Stimulated activated naive CD8-positive, alpha-beta T cell treated with anti-CD3 and anti-CD28 coated beads, Interleukin-15, amount 100 ng/mL, for 72 hours (primary cell): ENCODE data around the gene GLS.

Experiments used
- ATAC-seq: fragments of 150-1000 bp; cut with Tn5 transposase; 2 replicates; pipeline ENCODE4 v1.10.0; 2021; ENCODE audit warnings: mild to moderate bottlenecking, moderate library complexity
- DNase-seq, 2 donors: peaks; one replicate each; pipeline ENCODE4 v3.0.0; 2021 to 2022
- H3K27ac Mint-ChIP-seq, 2 donors: one replicate each; pipeline ENCODE4 v1.8.0; 2022; ENCODE audit warnings: mild to moderate bottlenecking in 2 of 2, mixed read lengths in 2 of 2, moderate library complexity in 2 of 2
- H3K27me3 Mint-ChIP-seq: one replicate; pipeline ENCODE4 v1.8.0; 2022; ENCODE audit warnings: mixed read lengths
- H3K4me1 Mint-ChIP-seq: one replicate; pipeline ENCODE4 v1.8.0; 2022; ENCODE audit warnings: mild to moderate bottlenecking, mixed read lengths
- H3K4me3 Mint-ChIP-seq, 2 donors: one replicate each; pipeline ENCODE4 v1.8.0; 2022; ENCODE audit warnings: mild to moderate bottlenecking in 2 of 2, mixed read lengths in 2 of 2, moderate library complexity in 1 of 2
- H3K9me3 Mint-ChIP-seq, 2 donors: one replicate each; pipeline ENCODE4 v1.8.0; 2022; ENCODE audit warnings: mixed read lengths in 2 of 2

GLS gene

GRCh38 chr2:190996338-190996946, 115.8 kb downstream of the GLS start:
- Mint-ChIP-seq H3K9me3 (peaks cover 22 to 25% of the 10 kb centered on the region in 2 donors), H3K4me1 (peaks cover 81% of the 10 kb centered on the region), H3K4me3 (no peak overlapping the region), H3K27ac (peak overlapping the region; percentile 91), H3K27me3 (no peaks in the 10 kb centered on the region)
- no peak for ATAC-seq
- no peak for DNase-seq

GRCh38 chr2:190996947-190997346, 116.3 kb downstream of the GLS start:
- Mint-ChIP-seq H3K27ac (peak overlapping the region; percentile 29 to 91), H3K4me3 (no peak overlapping the region), H3K9me3 (peaks cover 22 to 25% of the 10 kb centered on the region in 2 donors), H3K4me1 (peaks cover 86% of the 10 kb centered on the region), H3K27me3 (no peaks in the 10 kb centered on the region)
- ATAC-seq (no peak), DNase-seq (no peak)

GRCh38 chr2:190997526-190998113, 117.0 kb downstream of the GLS start:
- DNase-seq (no peak), ATAC-seq (no peak)
- Mint-ChIP-seq H3K27ac (peak overlapping the region in 1 of 2 donors; percentile 79), H3K27me3 (no peaks in the 10 kb centered on the region), H3K9me3 (peaks cover 22 to 25% of the 10 kb centered on the region in 2 donors), H3K4me1 (peaks cover 85% of the 10 kb centered on the region), H3K4me3 (no peak overlapping the region)

DNA sequence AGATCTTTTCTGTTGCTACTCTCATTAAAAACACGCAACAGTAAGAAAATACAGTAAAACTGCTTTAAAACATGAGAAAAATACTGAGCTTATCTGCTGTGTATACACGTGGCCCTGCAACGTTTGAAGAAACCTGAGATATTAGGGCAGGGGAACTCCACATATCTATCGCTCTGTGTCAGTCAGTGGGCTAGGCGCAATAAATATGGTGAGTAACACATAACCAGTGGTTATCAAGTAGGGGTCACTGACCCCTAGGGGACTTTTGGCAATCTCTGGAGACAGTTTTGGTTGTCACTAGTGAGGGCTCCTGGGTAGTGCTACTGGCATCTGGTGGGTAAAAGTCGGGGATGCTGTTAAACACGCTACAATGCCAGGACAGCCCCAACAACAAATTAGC, 118.4 kb downstream of the GLS start:
- peak; percentile 75 for ATAC-seq
- H3K27ac Mint-ChIP-seq: peak overlapping the region in 1 of 2 donors; percentile 89
- H3K9me3 Mint-ChIP-seq: peaks cover 33 to 35% of the 10 kb centered on the region in 2 donors
- H3K4me3 Mint-ChIP-seq: no peak overlapping the region
- peaks cover 85% of the 10 kb centered on the region for H3K4me1 Mint-ChIP-seq
- DNase-seq: no peak
- H3K27me3 Mint-ChIP-seq: no peaks in the 10 kb centered on the region

DNA sequence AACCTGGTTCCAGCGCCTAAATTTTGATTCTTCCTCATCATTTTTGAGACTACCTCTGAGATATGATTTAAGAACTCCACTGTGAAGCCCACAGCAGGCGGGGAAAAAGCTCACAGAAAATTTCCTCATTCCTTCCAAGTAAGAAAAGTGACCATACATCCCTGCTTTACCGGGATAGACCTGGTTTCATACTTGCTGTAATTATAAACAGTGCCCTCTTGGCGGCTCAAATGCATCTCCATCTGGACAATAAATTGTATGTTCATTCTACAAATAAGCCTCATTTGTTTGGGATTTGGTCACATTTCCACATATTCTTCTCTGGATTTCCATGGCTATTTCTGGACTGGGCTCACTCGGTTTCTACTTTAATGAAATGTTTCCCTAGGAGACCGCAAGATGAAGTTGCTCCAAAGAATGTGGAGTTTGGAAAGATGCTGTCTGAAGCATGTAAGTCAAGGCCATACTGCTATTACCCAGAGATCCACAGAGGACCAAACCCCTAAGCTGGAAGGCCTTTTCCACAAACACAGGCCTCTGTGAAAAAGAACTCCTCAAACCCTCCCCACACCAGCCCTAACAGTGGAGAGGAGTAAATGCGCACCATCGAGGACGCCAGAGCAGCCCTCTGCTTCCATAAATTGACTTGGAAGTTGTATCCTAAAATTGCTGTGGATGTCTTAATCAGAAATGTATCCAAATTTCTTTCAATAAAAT, 119.5 kb downstream of the GLS start:
- peak overlapping the region; percentile 37 to 59 for H3K27ac Mint-ChIP-seq
- no peak for ATAC-seq
- peaks cover 39 to 41% of the 10 kb centered on the region in 2 donors for H3K9me3 Mint-ChIP-seq
- H3K4me3 Mint-ChIP-seq: no peak overlapping the region
- H3K27me3 Mint-ChIP-seq: no peaks in the 10 kb centered on the region
- DNase-seq: no peak
- H3K4me1 Mint-ChIP-seq: peaks cover 84% of the 10 kb centered on the region

DNA sequence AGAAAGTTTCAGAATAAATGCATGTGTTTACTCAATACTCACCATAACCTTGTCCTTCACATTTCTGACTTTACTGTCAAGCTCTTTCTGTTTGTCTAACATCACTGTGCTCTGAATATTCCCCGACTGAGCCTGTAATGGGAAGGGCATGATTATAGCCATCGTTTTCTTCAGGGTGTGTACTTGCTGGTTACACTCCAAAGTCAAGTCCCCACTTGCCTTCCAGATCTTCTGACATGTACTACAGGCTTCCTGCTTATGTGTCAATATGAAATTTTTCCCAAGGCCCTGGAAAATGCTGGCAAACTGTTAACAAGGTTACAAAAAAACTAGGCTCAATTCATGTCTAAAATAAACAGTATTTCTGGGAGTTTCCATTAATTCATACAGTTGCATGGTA, 120.4 kb downstream of the GLS start:
- DNase-seq: no peak
- Mint-ChIP-seq H3K4me1 (peaks cover 82% of the 10 kb centered on the region), H3K27ac (no peak overlapping the region), H3K9me3 (peaks cover 33 to 34% of the 10 kb centered on the region in 2 donors), H3K4me3 (no peak overlapping the region), H3K27me3 (no peaks in the 10 kb centered on the region)
- ATAC-seq: no peak

DNA sequence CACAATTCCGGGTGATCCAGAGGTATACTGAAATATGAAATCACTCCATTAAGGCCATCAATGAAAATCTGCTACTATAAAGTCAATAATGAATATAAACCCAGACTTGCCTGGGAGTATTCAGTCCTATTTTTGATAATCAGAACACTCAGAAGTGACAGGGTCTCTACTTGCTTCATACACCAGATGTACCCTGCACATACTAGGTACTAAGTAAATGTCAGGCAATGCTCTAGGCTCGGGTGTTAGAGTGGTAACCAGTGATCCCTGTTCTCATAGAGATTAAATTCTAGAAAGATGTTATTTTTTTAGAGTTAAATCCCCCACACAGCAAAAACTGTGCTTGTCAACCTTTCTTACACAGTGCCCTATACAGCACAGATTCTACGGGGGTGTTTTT, 121.0 kb downstream of the GLS start:
- no peak overlapping the region for H3K4me3 Mint-ChIP-seq
- H3K9me3 Mint-ChIP-seq: peaks cover 31 to 32% of the 10 kb centered on the region in 2 donors
- H3K4me1 Mint-ChIP-seq: peaks cover 83% of the 10 kb centered on the region
- no peaks in the 10 kb centered on the region for H3K27me3 Mint-ChIP-seq
- H3K27ac Mint-ChIP-seq: peak overlapping the region; percentile 21 to 38
- ATAC-seq (no peak), DNase-seq (no peak)

- Mint-ChIP-seq H3K4me1 (peaks cover 88% of the 10 kb centered on the region), H3K27me3 (no peaks in the 10 kb centered on the region), H3K9me3 (peaks cover 30 to 32% of the 10 kb centered on the region in 2 donors), H3K4me3 (peak overlapping the region in 1 of 2 donors; percentile 18), H3K27ac (peak overlapping the region; percentile 30 to 79)
- DNase-seq (no peak), ATAC-seq (peak; percentile 34)
Measured at GRCh38 chr2:191003405-191004309, 123.0 kb downstream of the GLS start.

- DNase-seq (no peak), ATAC-seq (no peak)
- Mint-ChIP-seq H3K27me3 (no peaks in the 10 kb centered on the region), H3K4me3 (no peak overlapping the region), H3K27ac (no peak overlapping the region), H3K4me1 (peaks cover 79% of the 10 kb centered on the region), H3K9me3 (peaks cover 30 to 32% of the 10 kb centered on the region in 2 donors)
Measured at GRCh38 chr2:191006297-191006696, 125.7 kb downstream of the GLS start.

DNA sequence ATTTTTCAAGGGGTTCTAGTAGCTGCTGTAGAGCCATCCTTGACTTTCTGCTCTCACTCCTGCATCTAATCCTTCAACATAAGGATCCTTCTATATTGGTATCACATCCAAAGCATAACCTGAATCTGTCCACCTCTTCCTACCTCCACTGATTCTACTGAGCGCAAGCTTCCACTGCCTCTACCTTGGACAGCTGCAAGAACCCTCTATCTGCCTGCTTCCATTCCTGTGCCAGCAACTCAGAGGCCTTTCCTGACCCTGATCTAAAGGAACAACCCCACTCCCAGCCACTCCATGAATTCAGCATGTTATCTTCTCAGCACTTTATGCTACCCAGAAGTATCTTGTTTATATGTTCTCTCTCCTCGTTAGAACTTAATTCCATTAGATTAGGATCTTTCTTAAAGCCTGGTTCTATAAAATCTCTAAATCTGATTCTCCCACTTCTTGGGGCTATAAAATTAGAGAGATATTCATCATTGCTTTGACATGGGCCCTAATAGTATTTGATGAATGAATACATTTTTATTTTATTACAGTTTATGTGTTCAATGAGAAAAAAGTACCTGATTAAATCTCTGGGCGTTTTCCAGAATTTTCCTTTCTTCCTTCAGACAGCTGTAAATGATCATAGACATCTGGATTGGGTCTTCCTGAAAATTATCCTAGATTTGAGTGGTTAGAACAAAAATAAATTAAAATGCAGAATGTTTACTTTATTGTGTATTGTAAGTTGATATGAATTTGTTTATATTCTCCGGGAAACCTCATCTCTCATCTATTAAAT, 126.6 kb downstream of the GLS start:
- H3K27ac Mint-ChIP-seq: peak overlapping the region in 1 of 2 donors; percentile 73
- H3K9me3 Mint-ChIP-seq: peaks cover 30 to 32% of the 10 kb centered on the region in 2 donors
- ATAC-seq (no peak), DNase-seq (no peak)
- peaks cover 73% of the 10 kb centered on the region for H3K4me1 Mint-ChIP-seq
- H3K4me3 Mint-ChIP-seq: peak overlapping the region; percentile 13 to 61
- no peaks in the 10 kb centered on the region for H3K27me3 Mint-ChIP-seq

GRCh38 chr2:191008286-191008685, 127.7 kb downstream of the GLS start:
- Mint-ChIP-seq H3K9me3 (peaks cover 28% of the 10 kb centered on the region in 2 donors), H3K27ac (no peak overlapping the region), H3K4me1 (peaks cover 66% of the 10 kb centered on the region), H3K27me3 (no peaks in the 10 kb centered on the region), H3K4me3 (peak overlapping the region; percentile 13 to 49)
- ATAC-seq: no peak
- no peak for DNase-seq

- H3K27ac Mint-ChIP-seq: peak overlapping the region; percentile 34 to 49
- no peaks in the 10 kb centered on the region for H3K27me3 Mint-ChIP-seq
- ATAC-seq: no peak
- DNase-seq: no peak
- H3K4me1 Mint-ChIP-seq: peaks cover 54% of the 10 kb centered on the region
- H3K9me3 Mint-ChIP-seq: peaks cover 14 to 16% of the 10 kb centered on the region in 2 donors
- peak overlapping the region; percentile 66 to 77 for H3K4me3 Mint-ChIP-seq
Measured at GRCh38 chr2:191009541-191010374, 129.1 kb downstream of the GLS start.

DNA sequence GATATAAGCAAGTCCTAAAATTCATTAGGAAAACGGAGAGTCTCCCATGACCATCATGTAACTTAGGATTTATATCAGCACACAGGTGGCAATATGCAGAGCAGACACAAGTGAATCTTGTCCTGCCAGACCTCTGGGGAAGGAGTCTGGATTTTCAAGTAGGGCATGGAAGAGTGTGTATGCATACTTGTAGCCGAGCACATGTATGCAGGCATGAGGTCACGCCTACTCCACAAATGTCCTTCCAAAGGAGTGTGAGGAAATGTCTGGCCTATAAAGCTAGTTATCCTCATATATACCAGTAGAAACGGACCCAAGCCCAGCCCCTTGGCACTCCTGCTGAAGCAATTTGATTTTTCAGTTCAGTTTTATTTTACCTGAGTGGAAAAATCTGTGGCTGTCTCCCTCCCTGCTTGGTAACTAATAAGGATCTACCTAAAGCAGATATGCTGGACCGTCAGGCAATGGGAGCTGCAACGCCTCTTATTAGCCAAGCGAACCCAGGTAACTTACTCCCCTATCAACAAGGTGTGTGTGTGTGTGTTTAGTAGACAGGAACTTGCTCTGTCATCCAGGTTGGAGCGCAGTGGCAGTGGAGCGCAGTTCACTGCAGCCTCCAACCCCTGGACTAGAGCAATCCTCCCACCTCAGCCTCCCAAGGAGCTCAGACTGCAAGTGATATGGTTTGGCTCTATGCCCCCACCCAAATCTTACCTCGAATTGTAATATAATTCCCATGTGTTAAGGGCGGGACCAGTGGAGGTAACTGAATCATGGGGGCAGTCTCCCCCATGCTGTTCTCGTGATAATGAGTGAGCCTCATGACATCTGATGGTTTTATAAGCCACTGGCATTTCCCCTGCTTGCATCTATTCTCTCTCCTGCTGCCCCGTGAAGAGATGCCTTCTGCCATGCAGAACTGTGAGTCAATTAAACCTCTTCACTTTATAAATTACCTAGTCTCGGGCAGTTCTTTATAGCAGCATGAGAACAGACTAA, 130.6 kb downstream of the GLS start:
- Mint-ChIP-seq H3K4me3 (no peak overlapping the region), H3K27me3 (no peaks in the 10 kb centered on the region), H3K27ac (peak overlapping the region in 1 of 2 donors; percentile 43), H3K4me1 (peaks cover 41% of the 10 kb centered on the region), H3K9me3 (peaks cover 13 to 17% of the 10 kb centered on the region in 2 donors)
- ATAC-seq: no peak
- DNase-seq: peak in 1 of 2 donors; percentile 22
